Measurements from ENCODE around the gene SLX4IP. TPM values are rescaled to one million over a fixed set of nuclear protein-coding genes. Genes with fewer than 3 reads are reported as not detected.

Gene SLX4IP
- total RNA-seq, 1 donor from 2014 or later: 2.6 TPM

DNA sequence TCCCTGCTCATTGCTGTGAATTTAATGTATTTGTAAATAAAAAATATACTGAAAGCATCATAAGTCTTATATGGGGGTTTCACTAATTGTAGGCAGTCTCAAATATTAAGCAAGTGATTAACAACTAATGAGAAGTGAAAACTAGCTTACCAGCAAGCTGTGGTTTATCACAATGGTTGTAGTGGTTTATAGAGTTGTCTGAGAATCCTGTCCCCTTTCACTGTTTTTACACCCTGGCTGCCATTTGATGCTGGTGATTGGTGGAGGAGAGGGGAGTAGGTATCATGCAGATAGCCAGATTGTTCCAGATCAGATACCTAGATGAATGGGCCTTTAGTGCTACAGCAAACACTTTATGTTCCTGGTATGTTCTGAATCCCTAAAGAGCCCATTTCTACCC is 7.1 kb upstream of the SLX4IP start:
- DNase-seq (ENCODE audit: low read depth in 2 of 2): no peak

DNA sequence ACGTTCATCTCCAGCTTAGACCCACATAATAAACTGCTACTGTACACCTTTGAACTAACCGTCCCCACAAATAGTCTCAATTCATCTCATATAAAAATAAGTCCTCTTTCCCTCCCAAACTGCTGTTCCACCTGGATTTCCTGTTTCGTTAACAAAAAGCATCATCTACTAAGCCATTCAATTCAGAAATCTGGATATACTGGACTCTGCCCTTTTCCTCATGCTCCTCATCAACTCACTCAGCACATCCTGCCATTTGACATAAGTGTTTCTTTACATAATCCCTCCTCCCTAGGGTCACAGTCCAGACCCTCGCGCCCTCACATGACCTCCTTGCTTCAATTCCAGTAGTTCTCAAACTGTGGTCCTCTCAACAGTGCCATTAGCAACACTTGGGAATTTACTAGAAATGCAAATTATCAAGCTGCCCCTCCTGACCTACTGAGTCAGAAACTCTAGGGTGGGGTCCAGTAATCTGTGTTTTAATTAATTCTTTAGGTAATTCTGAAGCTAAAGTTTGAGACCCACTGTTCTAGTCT is 5.6 kb upstream of the SLX4IP start:
- DNase-seq (ENCODE audit: low read depth in 2 of 2): no peak

DNA sequence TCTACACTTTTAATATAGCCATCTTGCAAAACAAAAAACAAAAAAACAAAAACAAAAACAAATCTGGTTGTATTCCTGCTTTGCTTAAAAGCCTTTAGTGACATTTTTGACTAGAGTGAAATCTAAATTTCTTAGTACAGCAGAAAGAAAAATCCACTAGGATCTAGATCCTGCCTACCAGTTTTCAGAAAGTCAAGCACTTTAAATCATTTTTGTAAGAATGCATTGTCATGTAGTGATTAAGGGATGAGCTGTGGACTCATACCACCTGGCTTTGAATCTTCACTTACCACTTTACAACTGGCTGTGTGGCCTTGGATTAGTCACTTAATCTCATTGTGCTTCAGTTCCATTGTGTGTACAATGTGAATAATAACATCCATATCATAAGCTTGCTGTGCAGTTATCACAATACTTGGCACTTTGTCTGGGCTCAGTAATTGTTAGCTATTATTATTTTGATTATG is 5.1 kb upstream of the SLX4IP start:
- DNase-seq (ENCODE audit: low read depth in 2 of 2): peak in 1 of 2 donors; percentile 10

DNA sequence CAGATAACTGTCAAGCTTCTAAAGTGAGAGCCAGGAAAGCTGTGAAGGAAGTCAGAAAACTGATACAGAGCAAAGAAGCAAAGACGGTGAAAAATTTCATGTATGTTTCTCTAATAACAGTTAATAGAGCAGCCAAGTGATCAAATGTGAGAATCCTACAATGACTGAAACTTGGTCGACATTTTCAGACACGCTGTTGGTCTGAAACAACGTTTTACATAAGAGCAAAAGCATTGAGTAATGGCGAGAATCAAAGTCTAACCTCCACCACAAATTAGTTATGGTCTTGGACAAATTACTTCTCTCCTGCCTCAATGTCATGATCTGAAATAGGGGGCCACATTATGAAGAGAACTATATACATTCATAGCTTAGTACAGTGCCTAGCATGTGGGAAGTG is 4.4 kb upstream of the SLX4IP start:
- DNase-seq (ENCODE audit: low read depth in 2 of 2): no peak

DNA sequence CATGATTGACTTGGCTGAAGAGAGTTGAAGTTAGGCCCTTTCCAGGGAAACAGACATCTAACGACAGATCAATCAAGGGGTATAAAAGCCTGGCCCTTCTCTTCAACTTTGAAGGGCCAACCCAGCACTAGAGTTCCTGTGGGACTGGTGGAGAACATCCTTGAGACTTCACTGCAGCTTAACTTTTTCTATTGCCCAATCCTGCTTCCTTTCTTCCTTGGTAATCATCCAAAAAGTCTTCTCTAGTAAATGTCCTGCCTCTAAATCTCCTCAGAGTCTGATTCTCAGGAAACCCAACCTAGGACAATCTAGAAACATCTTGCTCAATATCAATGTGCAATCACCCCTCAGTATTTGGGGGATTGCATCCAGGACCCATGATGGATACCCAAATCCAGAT is 3.0 kb upstream of the SLX4IP start:
- DNase-seq (ENCODE audit: low read depth in 2 of 2): no peak

DNA sequence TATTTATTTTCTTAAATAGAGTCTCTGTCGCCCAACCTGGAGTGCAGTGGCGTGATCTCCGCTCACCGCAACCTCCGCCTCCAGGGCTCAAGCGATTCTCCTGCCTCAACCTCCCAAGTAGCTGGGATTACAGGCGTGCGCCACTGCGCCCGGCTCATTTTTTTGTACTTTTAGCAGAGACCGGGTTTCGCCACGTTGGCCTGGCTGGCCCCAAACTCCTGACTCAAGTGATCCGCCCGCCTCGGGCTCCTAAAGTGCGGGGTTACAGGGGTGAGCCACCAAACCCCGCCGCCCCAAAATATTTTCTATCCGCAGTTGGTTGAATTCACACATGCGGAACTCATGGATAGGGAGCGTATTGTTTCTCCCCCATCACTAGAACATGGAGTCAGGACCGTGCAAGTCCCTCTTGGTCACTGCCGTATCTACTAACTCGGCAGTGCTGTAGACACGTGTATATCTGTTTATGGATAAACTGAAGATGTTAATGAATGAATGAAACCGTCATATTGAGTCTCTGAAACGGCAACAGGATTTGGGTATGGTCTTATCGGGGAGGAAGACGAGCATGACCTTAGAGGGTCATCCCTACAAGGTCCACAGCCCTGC is 2.0 kb upstream of the SLX4IP start:
- peak; percentile 12 to 34 for DNase-seq (ENCODE audit: low read depth in 2 of 2)

DNA sequence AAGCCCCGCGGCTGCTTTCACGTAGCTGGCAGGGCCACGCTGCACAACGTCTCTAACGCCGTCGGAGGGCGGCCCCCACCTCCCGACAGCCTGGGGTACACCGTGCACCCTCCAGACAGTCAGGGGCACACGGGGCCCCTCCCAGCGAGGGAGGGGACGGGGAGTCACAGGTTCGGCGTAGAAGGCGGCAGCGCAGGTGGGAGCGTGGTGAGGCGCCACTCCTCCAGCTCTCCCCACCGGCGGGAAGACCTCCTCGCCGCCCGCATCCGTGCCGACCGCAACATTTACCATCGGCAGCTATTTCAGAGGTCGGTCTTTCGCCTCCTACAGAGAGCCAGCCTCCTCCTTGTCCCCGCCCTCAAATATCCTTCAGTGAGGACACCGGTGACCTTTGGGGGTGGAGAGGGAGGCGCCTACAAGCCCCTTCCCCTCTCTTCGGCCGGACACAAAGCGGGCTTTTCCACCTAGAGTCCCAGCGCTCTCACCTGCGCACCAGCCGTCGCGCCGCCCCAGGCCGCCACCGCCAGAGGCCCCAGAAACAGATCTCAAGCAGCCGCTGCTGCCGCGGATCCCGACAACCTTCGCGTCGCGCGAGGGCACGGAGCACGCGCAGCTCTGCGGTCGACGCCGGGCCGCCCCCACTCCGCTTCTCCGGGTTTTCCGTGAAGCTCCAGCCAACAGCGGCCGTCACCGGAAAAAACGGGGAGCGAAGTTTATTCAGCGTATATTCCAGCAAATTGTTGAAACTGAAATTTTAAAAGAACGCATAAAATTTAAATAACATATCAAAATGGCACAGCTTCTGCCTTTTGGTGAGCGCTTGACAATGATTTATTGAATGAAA is 1.3 kb upstream of the SLX4IP start, which contains the start of gene MKKS:
TSS of gene MKKS (minus strand) at position 600 of the 844 bp plus-strand sequence. CDS start 20,708 bp downstream, outside the sequence.
- DNase-seq (ENCODE audit: low read depth in 2 of 2): peak; percentile 95

DNA sequence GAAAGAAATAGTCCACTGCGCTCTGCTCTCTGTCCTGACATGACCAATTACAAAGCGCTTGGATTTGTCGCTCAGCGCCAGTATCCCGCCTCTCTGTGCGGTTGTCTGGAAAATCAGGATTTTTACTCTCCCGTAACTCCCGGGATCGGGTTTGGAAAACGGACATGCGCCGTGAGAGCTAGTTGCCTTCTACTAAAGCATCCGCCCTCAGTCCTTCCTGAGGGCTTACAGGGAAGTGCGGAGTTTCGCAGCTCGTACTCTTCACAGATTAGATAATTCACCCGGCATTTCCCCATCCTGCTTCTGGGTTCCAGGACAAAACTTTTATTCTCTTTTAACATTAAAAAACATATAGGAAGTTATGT is 656 bp upstream of the SLX4IP start:
- DNase-seq (ENCODE audit: low read depth in 2 of 2): peak; percentile 99

DNA sequence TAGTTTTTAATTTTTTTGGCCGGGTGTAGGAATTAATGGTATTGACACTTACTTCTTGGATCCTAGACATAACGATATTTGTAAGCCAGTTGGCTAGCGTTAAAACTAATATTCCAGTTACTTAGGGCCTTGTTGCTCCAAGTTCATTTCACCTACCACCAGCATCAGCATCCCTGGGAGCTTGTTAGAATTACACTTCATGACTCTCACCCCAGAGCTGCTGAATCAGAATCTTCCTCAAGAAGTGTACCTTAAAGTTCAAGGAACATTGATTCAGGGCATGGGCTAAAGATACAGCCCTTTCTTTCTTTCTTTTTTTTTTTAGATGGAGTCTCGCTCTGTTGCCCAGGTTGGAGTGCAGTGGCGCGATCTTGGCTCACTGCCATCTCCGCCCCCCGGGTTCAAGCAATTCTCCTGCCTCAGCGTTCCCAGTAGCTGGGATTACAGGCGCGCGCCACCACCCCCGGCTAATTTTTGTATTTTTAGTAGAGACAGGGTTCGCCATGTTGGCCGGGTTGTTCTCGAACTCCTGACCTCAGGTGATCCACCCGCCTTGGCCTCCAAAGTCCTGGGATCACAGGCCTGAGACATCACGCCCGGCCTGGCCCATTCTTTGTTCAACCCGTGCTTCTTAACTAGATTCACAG is 1.1 kb downstream of the SLX4IP start:
- DNase-seq (ENCODE audit: low read depth in 2 of 2): no peak

DNA sequence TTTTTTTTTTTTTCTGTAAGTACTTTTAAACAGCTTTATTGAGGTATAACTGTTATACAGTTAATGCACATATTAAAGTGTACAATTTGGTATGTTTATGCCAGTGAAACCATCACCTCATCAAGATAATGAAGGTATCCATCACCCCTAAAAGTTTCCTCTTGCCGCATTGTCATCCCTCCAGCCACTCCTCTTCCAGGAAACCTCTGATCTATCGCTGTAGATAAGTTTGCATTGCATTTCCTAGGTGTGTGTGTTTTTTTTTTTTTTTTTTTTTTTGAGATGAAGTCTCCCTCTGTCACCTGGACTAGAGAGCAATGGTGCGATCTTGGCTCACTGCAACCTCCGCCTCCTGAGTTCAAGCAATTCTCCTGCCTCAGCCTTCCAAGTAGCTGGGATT is 3.1 kb downstream of the SLX4IP start:
- DNase-seq (ENCODE audit: low read depth in 2 of 2): no peak

DNA sequence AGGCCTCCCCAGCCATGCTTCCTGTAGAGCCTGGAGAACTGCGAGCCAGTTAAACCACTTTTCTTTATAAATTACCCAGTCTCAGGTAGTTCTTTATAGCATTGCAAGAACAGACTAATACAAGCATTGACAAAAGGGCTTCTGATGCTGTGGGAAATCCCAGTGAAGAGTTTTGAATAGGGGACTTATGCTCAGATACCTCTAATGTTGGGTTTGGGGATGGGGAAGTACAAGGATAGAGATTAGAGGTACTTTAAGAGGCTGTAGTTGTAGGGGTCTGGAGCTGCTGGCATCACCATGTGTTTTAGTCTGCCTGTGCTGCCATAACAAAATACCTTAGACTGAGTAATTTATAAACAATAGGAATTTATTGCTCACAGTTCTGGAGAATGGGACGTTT is 8.8 kb downstream of the SLX4IP start:
- DNase-seq (ENCODE audit: low read depth in 2 of 2): no peak

DNA sequence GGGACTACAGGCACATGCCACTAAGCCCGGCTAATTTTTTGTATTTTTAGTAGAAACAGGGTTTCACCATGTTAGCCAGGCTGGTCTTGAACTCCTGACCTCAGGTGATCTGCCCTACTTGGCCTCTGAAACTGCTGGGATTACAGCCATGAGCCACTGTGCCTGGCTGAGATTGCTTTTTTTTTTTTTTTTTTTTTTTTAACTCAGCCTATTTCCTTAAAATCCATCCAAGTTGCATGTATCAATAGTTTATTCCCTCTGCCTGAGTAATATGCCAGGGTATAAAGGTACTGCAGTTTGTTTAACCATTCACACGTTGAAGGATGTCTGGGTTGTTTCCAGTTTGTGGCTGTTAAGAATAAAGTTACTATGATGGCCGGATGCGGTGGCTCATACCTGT is 10.7 kb downstream of the SLX4IP start:
- no peak for DNase-seq (ENCODE audit: low read depth in 2 of 2)

DNA sequence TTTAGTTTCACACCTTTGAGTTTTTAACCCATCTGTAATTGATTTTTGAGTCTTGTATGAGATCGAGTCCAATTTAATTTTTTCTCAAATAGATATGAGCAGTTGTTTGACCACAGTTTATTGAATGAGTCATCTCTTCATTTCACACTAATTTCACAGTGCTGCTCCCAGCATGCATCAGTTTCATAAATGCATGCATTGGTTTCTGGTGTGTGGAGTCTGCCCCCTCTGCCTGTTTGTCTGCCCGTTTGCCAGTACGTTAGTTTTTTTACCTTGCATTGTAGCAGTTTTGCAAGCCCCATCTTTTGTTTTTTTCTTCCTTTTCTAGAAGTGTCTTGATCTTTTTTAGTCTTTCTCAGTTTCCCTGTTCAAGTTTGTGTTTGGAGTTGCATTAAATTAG is 11.9 kb downstream of the SLX4IP start:
- DNase-seq (ENCODE audit: low read depth in 2 of 2): peak; percentile 66 to 69

DNA sequence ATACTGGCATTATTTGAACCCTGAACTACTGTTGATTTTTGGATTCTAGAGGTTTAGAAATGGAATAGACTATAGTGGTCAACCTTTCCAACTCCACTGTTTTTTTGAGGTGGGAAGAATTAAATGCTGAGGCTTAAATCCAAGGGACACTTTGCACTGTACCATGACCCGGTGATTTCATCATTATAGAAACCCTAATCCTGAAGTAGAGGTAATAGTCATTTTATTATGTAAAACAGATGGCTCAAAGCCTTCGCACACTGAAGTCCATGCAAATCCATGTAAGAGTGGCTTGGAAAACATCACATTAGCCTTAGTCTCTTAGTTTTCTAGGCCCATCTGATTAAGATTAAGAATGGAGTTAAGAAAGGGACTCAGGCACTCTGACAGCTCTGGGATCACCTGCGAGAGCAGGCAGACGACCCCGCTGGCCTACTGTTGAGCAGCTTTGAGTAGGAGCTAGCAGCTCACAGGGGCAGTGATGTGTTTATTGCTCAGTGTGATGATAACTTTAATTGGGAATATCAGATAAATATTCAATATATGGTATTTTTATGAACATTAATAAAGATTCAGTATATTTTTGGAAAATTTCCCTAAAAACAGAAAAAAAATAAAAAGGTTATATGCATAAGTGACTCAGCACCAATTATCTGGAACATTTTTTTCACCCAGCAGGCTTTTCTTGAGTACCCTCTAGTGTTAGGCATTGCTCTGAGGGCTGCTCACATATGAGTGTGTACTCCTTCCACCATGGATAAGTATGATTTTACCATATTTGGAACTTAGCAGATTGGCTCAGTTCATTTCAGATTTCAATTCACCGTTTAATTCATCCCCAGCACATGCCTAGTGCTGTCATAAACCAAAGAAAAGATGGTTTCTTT is 13.4 kb downstream of the SLX4IP start:
- no peak for DNase-seq (ENCODE audit: low read depth in 2 of 2)

DNA sequence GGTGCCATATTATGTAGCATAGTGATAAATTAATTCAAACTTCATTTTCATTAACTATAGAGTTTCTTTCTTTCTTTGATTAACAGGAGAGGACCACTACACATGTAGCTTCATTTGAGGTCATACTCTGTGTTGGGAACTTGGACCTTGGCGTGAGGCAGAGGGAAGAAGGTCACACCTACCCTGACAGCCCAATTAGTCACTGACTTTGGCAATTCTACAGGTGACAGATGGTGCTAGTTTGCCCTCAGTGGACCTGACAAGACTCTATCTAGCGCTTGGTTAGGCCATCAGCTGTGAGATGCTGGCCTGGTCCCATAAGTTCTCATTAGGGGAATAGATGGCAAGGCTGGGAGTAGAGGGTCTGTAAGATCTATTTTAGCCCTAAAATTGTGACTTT is 14.2 kb downstream of the SLX4IP start:
- DNase-seq (ENCODE audit: low read depth in 2 of 2): no peak

DNA sequence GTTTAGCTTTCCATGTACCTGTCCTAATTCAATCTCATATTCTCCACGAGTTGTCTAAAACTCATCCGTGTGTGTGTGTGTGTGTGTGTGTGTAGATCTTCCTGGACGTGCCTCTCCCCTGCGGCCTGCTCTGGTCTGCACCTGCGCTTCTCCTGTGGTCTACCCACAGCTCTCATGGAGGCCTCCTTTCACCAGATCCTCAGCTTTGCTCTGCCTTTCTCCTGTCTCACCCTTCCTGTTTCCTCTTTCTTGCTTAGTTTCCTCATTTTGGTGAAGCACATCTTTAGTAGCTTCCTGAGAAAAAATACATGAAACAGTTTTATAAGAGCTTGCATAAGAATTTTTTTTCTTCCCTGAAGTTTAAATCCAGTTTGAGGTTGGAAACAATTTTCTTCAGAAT is 18.1 kb downstream of the SLX4IP start:
- peak in 1 of 2 donors; percentile 43 for DNase-seq (ENCODE audit: low read depth in 2 of 2)

DNA sequence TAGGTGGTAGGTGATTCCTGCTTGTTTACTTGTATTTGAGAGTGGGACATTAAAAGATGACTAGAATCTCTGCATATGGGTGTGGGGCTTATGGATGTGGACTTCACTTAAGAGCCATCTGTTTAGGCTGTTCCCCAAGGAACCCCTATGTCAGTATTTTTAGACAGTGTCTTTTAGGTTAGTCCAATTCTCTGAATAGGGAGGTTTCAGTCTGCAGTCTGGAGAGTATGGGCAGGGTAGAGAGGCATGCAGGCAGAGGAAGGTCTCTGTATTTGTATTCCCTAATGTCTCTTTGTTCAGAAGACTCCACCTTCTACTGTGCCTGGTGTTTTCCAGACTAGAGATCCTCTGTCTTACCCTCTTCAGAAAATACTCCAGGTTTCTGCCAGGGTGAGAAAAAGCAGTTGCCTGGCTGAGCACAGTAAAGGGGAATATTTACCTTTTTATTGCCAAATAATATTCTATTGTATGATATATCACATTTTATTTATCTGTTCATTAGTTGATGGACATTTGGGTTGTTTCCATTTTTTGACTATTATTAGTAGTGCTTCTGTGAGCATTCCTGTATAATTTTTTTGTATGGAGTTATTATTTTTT is 19.1 kb downstream of the SLX4IP start:
- no peak for DNase-seq (ENCODE audit: low read depth in 2 of 2)

DNA sequence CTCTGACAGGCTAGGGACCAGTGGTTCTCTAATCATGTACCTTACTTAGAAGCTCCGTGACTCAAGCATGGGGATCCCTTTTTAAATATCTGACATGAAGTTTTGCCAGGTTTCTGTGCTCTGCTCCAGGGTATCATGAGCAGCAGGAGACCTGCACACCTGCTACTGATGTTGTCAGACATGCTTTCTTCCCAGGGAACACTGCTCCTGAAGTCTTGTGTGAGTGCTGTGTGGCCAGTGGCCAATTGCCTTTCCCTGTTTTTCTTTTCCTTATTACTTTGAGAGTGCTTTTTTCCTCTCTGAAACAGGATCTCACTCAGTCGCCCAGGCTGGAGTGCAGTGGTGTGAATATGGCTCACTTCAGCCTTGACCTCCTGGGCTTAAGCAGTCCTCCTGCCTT is 26.4 kb downstream of the SLX4IP start:
- no peak for DNase-seq (ENCODE audit: low read depth in 2 of 2)

DNA sequence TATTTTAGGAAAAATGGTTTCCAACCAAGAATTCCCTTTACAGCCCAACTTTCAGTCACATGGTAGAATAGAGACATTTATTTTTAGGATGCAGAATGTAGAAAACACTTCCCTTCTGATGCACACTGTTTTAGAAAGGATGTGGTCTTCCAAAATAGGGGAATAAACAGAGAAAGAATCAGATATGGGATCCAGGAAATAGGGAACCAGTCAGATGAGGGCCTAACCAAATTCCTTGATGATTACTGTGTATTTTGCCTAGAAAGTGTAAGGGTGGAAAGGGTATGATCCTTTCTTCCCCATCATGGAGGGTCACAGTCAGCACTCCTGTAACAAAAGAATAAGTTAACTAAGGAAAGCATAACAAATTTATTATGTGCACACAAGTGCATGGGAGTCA is 27.4 kb downstream of the SLX4IP start:
- peak; percentile 17 to 38 for DNase-seq (ENCODE audit: low read depth in 2 of 2)

DNA sequence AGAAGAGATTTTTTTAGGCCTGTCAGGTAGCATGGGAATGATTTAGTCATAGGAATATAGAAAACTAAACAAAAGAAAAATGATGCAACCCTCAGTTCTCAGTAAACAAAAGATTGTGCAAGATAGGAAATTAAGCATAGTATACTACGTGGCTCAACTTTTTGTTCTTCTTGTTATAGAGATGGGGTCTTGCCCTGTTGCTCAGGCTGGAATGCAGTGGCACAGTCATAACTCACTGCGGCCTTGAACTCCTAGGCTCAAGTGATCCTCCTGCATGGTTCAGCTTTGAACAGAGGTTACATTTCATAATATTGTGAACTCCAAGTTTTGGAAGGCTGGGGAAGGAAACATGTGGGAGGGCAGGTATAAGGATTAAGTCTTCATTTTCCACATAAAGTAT is 28.5 kb downstream of the SLX4IP start:
- DNase-seq (ENCODE audit: low read depth in 2 of 2): no peak

DNA sequence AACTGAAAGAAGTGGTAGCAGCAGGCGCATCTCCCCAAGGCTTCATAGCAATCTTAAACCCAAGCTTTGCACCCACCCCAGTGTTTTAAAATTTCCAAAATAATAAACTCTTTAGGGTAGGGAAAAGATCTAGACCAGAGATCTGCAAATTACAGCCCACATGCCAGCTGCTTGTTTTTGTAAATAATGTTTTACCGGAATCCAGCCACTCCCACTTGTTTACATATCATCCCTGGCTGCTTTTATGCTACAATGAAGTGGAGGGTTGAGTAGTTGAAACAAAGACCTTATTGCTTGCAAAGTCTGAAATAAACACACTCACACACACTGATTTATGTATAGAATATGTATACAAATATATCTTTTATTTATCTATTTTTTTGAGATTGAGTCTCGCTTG is 30.0 kb downstream of the SLX4IP start:
- no peak for DNase-seq (ENCODE audit: low read depth in 2 of 2)
